Activated T-cell treated with anti-CD3 and anti-CD28 coated beads, Interleukin-2, amount 50 U/mL, for 72 hours (primary cell): Measurements from ENCODE around the gene GDPD3. TPM values are rescaled to one million over a fixed set of nuclear protein-coding genes. Genes with fewer than 3 reads are reported as not detected.
"Not testable (repeated sequence)": the region's sequence is repeated elsewhere in the genome, so short reads cannot be mapped to it uniquely, and the experiment has no call there.

Experiments used
- ATAC-seq, 2 donors: fragments of 150-1000 bp; cut with Tn5 transposase; replicated peaks in 1 of 2; 2 replicates each; pipeline ENCODE4 v1.10.0; 2021; ENCODE audit warnings: moderate library complexity in 2 of 2, mild to moderate bottlenecking in 1 of 2
- DNase-seq, 2 donors: peaks; one replicate each; pipeline ENCODE4 v3.0.0; 2021 to 2022; ENCODE audit warnings: mixed read lengths in 1 of 2
- H3K27ac Mint-ChIP-seq: one replicate; pipeline ENCODE4 v1.8.0; 2022; ENCODE audit warnings: mild to moderate bottlenecking, moderate library complexity, mixed read lengths
- H3K27me3 Mint-ChIP-seq: one replicate; pipeline ENCODE4 v1.8.0; 2022; ENCODE audit warnings: low read depth, mixed read lengths
- H3K36me3 Mint-ChIP-seq, 2 donors: one replicate each; pipeline ENCODE4 v1.8.0; 2022; ENCODE audit warnings: mixed read lengths in 2 of 2, mild to moderate bottlenecking in 1 of 2; ENCODE audit not compliant: insufficient read depth in 2 of 2
- H3K4me1 Mint-ChIP-seq: one replicate; pipeline ENCODE4 v1.8.0; 2022; ENCODE audit warnings: low read depth, mixed read lengths
- H3K4me3 Mint-ChIP-seq, 2 donors: one replicate each; pipeline ENCODE4 v1.8.0; 2022; ENCODE audit warnings: mild to moderate bottlenecking in 2 of 2, mixed read lengths in 2 of 2, moderate library complexity in 2 of 2
- H3K9me3 Mint-ChIP-seq, 2 donors: one replicate each; pipeline ENCODE4 v1.8.0; 2022; ENCODE audit warnings: mixed read lengths in 2 of 2
- total RNA-seq, 2 donors: library from RNA; stranded (reverse); gene quantifications; one replicate each; pipeline ENCODE4 v1.2.3, GENCODE V29; 2022

The GDPD3 gene
- total RNA-seq, 2 donors from 2014 or later: 13.9 to 20.5 TPM

- Mint-ChIP-seq H3K27me3 (no peaks in the 10 kb centered on the region), H3K36me3 (peaks cover 0 to 6% of the 10 kb centered on the region in 2 donors), H3K4me1 (peaks cover 36% of the 10 kb centered on the region), H3K4me3 (peak overlapping the region in 1 of 2 donors; percentile 12), H3K27ac (peak overlapping the region; percentile 8), H3K9me3 (no peaks in the 10 kb centered on the region)
- DNase-seq: no peak
- ATAC-seq: no peak
Observed at GRCh38 chr16:30119428-30119827, 6.1 kb upstream of the GDPD3 start.

- Mint-ChIP-seq H3K4me1 (peaks cover 31% of the 10 kb centered on the region), H3K36me3 (peaks cover 0 to 6% of the 10 kb centered on the region in 2 donors), H3K4me3 (no peak overlapping the region), H3K27me3 (no peaks in the 10 kb centered on the region), H3K27ac (no peak overlapping the region), H3K9me3 (no peaks in the 10 kb centered on the region)
- ATAC-seq: no peak
- DNase-seq: no peak
Observed at GRCh38 chr16:30117768-30118167, 4.4 kb upstream of the GDPD3 start.

DNA sequence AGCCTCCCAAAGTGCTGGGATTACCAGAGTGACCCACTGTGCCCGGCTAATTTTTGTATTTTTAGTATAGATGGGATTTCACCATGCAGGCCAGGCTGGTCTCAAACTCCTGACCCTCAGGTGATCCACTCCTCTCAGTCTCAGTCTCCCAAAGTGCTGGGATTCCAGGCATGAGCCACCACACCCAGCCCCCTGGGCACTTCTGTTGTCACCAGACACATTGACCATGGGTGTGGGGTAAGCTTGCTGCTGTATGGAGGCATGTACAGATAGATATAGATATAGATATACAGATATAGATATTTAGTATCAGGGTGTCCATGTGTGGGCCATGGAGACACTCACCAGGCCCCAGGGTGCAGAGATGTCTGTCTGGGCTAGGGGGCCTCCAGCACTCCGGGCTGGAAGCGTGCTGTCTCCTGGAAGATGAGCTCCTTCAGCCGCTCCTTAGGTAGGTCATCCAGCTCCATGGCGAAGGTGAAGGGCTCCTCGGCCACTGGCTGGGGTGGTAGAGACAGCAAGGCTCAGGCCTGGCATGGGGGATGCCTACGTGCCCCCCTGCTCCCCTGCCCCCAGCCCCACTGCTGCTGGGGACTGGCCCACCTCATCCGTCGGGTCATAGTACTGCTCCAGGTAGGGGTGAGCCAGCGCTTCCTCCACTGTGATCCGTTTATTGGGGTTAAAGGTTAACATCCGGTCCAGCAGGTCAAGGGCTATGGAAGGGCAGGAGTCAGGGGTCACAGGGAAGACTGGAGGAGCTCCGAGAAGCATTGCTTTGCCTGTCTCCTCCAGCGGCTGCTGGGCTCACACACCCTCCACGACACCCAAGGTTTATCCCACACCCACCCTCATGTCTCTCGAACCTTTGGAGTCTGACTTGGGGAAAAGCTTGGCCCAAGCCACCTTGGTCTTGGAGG lies 3.2 kb upstream of the GDPD3 start:
- H3K27ac Mint-ChIP-seq: no peak overlapping the region
- H3K36me3 Mint-ChIP-seq: peaks cover 0 to 5% of the 10 kb centered on the region in 2 donors
- ATAC-seq: no peak
- H3K4me3 Mint-ChIP-seq: no peak overlapping the region
- no peak for DNase-seq
- H3K4me1 Mint-ChIP-seq: peaks cover 23% of the 10 kb centered on the region
- H3K27me3 Mint-ChIP-seq: no peaks in the 10 kb centered on the region
- no peaks in the 10 kb centered on the region for H3K9me3 Mint-ChIP-seq

DNA sequence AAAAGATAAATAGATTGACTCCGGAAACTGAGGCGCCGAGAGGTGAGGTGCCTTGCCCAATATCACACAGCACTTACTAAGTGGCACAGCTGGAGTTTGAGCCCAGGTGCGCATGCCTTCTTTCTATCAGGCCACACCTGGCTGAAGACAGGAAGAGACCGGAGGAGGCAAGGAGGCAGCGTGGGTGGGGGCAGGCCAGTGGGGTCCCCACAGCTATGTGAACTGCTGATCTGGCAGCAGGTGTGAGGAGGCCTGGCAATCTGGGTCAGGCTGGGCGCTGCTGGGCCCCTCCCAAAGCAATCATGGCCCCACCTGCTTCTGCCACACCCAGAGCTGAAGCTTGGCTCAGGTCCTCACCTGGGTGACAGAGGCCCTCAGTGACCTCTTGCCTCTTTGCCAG lies 1.9 kb upstream of the GDPD3 start:
- H3K27ac Mint-ChIP-seq: no peak overlapping the region
- no peaks in the 10 kb centered on the region for H3K9me3 Mint-ChIP-seq
- ATAC-seq: peak in 1 of 2 donors; percentile 19
- H3K27me3 Mint-ChIP-seq: no peaks in the 10 kb centered on the region
- H3K4me1 Mint-ChIP-seq: peaks cover 15% of the 10 kb centered on the region
- H3K4me3 Mint-ChIP-seq: no peak overlapping the region
- DNase-seq: no peak
- H3K36me3 Mint-ChIP-seq: peaks cover 0 to 7% of the 10 kb centered on the region in 2 donors

- peaks cover 11% of the 10 kb centered on the region for H3K4me1 Mint-ChIP-seq
- not testable (repeated sequence) for H3K4me3 Mint-ChIP-seq, H3K9me3 Mint-ChIP-seq, DNase-seq, H3K27ac Mint-ChIP-seq, H3K27me3 Mint-ChIP-seq, ATAC-seq, H3K36me3 Mint-ChIP-seq
Observed at GRCh38 chr16:30114833-30115232, 1.5 kb upstream of the GDPD3 start.

GRCh38 chr16:30114411-30114810 lies 1.1 kb upstream of the GDPD3 start:
- H3K36me3 Mint-ChIP-seq: peaks cover 0 to 6% of the 10 kb centered on the region in 2 donors
- no peak overlapping the region for H3K27ac Mint-ChIP-seq
- ATAC-seq: no peak

DNA sequence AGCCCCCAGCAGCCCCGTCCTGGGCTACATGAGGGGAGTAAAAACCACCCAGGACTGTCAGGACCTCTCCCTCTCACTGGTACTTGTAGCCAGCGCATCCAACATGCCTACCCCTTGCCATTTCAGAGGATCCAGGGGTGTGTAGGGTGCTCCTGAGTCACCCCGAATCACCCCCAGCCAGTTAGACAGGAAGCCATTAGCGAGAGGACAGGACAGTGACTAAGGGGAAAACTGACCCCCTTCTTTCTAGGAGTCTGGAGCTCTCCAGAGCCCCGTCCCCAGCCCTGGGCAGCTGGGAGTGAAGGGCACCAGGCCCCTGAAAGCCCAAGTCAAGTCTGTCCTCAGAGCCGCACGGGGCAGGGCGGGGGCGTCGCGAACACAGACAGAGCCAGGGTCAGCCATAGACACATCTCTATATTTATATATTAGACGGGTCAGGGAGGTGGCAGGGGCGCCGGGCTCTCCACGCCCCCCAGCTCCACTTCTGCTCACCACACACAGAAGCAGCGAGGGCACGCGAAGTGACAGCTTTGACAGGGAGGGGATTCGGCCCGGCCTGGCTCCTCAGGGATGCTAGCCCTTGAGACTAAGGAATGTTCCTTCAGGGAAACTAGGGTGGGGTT lies 485 bp upstream of the GDPD3 start:
- Mint-ChIP-seq H3K9me3 (no peaks in the 10 kb centered on the region), H3K36me3 (peaks cover 0 to 2% of the 10 kb centered on the region in 2 donors), H3K27me3 (no peaks in the 10 kb centered on the region), H3K4me3 (no peak overlapping the region), H3K27ac (no peak overlapping the region), H3K4me1 (peaks cover 10% of the 10 kb centered on the region)
- peak in 1 of 2 donors; percentile 6 for ATAC-seq
- DNase-seq: no peak

More at GRCh38 chr16:30114411-30114810, 1.1 kb upstream of the GDPD3 start:
- no peak overlapping the region for H3K4me3 Mint-ChIP-seq
- H3K27me3 Mint-ChIP-seq: no peaks in the 10 kb centered on the region
- DNase-seq: no peak
- peaks cover 10% of the 10 kb centered on the region for H3K4me1 Mint-ChIP-seq
- no peaks in the 10 kb centered on the region for H3K9me3 Mint-ChIP-seq

GRCh38 chr16:30112197-30113030 lies 923 bp downstream of the GDPD3 start:
- H3K4me1 Mint-ChIP-seq: peaks cover 10% of the 10 kb centered on the region
- H3K27me3 Mint-ChIP-seq: no peaks in the 10 kb centered on the region
- ATAC-seq: peak; percentile 71
- peaks cover 0 to 2% of the 10 kb centered on the region in 2 donors for H3K36me3 Mint-ChIP-seq
- DNase-seq: peak; percentile 69 to 78
- no peak overlapping the region for H3K4me3 Mint-ChIP-seq
- H3K27ac Mint-ChIP-seq: no peak overlapping the region
- H3K9me3 Mint-ChIP-seq: no peaks in the 10 kb centered on the region

DNA sequence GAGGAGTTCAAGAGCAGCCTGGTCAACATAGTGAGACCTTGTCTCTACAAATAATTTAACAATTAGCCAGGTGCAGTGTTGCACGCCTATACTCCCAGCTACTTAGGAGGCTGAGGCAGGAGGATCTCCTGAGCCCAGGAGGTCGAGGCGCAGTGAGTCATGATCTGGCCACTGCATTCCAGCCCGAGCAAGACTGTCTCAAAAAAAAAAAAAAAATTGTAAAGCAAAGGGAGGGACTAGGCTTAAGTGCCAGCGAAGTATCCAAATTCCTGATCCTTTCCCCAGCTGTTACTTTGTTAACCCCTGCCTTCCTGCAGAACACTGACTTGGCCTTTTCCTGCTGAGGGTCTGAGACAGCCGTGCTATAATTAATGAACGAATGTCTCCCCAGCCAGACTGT lies 2.7 kb downstream of the GDPD3 start:
- no peaks in the 10 kb centered on the region for H3K27me3 Mint-ChIP-seq
- H3K9me3 Mint-ChIP-seq: no peaks in the 10 kb centered on the region
- ATAC-seq: no peak
- H3K27ac Mint-ChIP-seq: no peak overlapping the region
- peaks cover 0 to 4% of the 10 kb centered on the region in 2 donors for H3K36me3 Mint-ChIP-seq
- H3K4me3 Mint-ChIP-seq: no peak overlapping the region
- no peak for DNase-seq
- peaks cover 10% of the 10 kb centered on the region for H3K4me1 Mint-ChIP-seq

- H3K9me3 Mint-ChIP-seq: no peaks in the 10 kb centered on the region
- ATAC-seq (no peak), DNase-seq (no peak)
- H3K27me3 Mint-ChIP-seq: no peaks in the 10 kb centered on the region
- no peaks in the 10 kb centered on the region for H3K4me1 Mint-ChIP-seq
- H3K27ac Mint-ChIP-seq: no peak overlapping the region
- H3K4me3 Mint-ChIP-seq: no peak overlapping the region
- peaks cover 1 to 7% of the 10 kb centered on the region in 2 donors for H3K36me3 Mint-ChIP-seq
Observed at GRCh38 chr16:30108059-30108850, 5.1 kb downstream of the GDPD3 start.

GRCh38 chr16:30104492-30104891 lies 8.8 kb downstream of the GDPD3 start:
- ATAC-seq: no peak
- Mint-ChIP-seq H3K36me3 (peaks cover 1 to 5% of the 10 kb centered on the region in 2 donors), H3K4me3 (no peak overlapping the region), H3K27ac (no peak overlapping the region), H3K27me3 (no peaks in the 10 kb centered on the region), H3K4me1 (no peaks in the 10 kb centered on the region), H3K9me3 (no peaks in the 10 kb centered on the region)
- DNase-seq: no peak

DNA sequence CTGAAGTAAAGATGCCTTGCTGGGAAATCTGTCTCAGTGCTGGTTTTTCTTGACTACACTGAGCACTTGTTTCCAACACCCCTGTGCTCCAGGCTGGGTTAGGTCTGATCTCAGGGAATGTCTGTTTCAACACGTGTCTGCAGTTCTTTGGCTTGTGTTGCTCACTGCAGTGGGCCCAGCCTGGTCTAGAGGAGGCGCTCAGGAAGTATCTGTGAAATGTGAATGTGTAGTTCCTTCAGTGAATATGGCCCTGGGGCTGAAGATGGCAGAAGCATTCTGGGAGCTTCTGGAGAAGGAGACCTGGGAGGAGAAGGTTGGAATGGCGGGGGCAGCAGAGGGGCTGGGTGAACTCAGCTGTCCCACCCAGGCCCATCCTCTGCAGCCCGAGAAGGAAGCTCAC lies 9.2 kb downstream of the GDPD3 start:
- Mint-ChIP-seq H3K4me3 (no peak overlapping the region), H3K27me3 (no peaks in the 10 kb centered on the region), H3K27ac (no peak overlapping the region), H3K9me3 (no peaks in the 10 kb centered on the region), H3K36me3 (peaks cover 1 to 5% of the 10 kb centered on the region in 2 donors), H3K4me1 (no peaks in the 10 kb centered on the region)
- no peak for ATAC-seq
- DNase-seq: no peak
